Memory B cell (primary cell): Measurements from ENCODE around the gene DBP.
"Not testable (repeated sequence)": the region's sequence is repeated elsewhere in the genome, so short reads cannot be mapped to it uniquely, and the experiment has no call there.

Experiments used
- ATAC-seq: fragments of 150-1000 bp; cut with Tn5 transposase; 2 replicates; pipeline ENCODE4 v1.10.0; 2021; ENCODE audit warnings: low read depth, mild to moderate bottlenecking, moderate library complexity
- DNase-seq, 2 donors: peaks; one replicate each; pipeline ENCODE4 v3.0.0; 2022; ENCODE audit warnings: low spot score in 2 of 2
- H3K27ac Mint-ChIP-seq: one replicate; pipeline ENCODE4 v1.8.0; 2022; ENCODE audit warnings: mild to moderate bottlenecking, moderate library complexity, mixed read lengths
- H3K27me3 Mint-ChIP-seq: one replicate; pipeline ENCODE4 v1.8.0; 2022; ENCODE audit warnings: mixed read lengths
- H3K36me3 Mint-ChIP-seq: one replicate; pipeline ENCODE4 v1.8.0; 2022; ENCODE audit warnings: mild to moderate bottlenecking, mixed read lengths
- H3K4me1 Mint-ChIP-seq: one replicate; pipeline ENCODE4 v1.8.0; 2022; ENCODE audit warnings: mixed read lengths
- H3K4me3 Mint-ChIP-seq: one replicate; pipeline ENCODE4 v1.8.0; 2022; ENCODE audit warnings: mild to moderate bottlenecking, moderate library complexity, mixed read lengths
- H3K9me3 Mint-ChIP-seq: one replicate; pipeline ENCODE4 v1.8.0; 2022; ENCODE audit warnings: mixed read lengths

DBP gene

GRCh38 chr19:48658483-48658882 lies 21.3 kb upstream of the DBP start:
- Mint-ChIP-seq H3K27me3 (no peaks in the 10 kb centered on the region), H3K4me3 (no peak overlapping the region), H3K9me3 (no peaks in the 10 kb centered on the region), H3K4me1 (peaks cover 7% of the 10 kb centered on the region), H3K36me3 (no peaks in the 10 kb centered on the region), H3K27ac (no peak overlapping the region)
- ATAC-seq (no peak), DNase-seq (no peak)

GRCh38 chr19:48657828-48658227 lies 20.6 kb upstream of the DBP start:
- H3K9me3 Mint-ChIP-seq, DNase-seq, H3K27me3 Mint-ChIP-seq, ATAC-seq, H3K4me3 Mint-ChIP-seq, H3K36me3 Mint-ChIP-seq, H3K4me1 Mint-ChIP-seq, H3K27ac Mint-ChIP-seq: not testable (repeated sequence)

- Mint-ChIP-seq H3K9me3 (no peaks in the 10 kb centered on the region), H3K4me1 (peaks cover 12% of the 10 kb centered on the region), H3K4me3 (no peak overlapping the region), H3K36me3 (no peaks in the 10 kb centered on the region), H3K27me3 (no peaks in the 10 kb centered on the region), H3K27ac (no peak overlapping the region)
- ATAC-seq (no peak), DNase-seq (no peak)
These were observed 19.8 kb upstream of the DBP start for GRCh38 chr19:48656840-48657474.

GRCh38 chr19:48654299-48655059 lies 17.3 kb upstream of the DBP start:
- H3K4me1 Mint-ChIP-seq = peaks cover 14% of the 10 kb centered on the region
- H3K9me3 Mint-ChIP-seq = no peaks in the 10 kb centered on the region
- DNase-seq (no peak), ATAC-seq (no peak)
- no peak overlapping the region for H3K27ac Mint-ChIP-seq
- H3K27me3 Mint-ChIP-seq = no peaks in the 10 kb centered on the region
- no peak overlapping the region for H3K4me3 Mint-ChIP-seq
- no peaks in the 10 kb centered on the region for H3K36me3 Mint-ChIP-seq

- Mint-ChIP-seq H3K36me3 (no peaks in the 10 kb centered on the region), H3K4me1 (peaks cover 25% of the 10 kb centered on the region), H3K27me3 (no peaks in the 10 kb centered on the region)
These were observed 14.5 kb upstream of the DBP start for GRCh38 chr19:48651683-48652048.

DNA sequence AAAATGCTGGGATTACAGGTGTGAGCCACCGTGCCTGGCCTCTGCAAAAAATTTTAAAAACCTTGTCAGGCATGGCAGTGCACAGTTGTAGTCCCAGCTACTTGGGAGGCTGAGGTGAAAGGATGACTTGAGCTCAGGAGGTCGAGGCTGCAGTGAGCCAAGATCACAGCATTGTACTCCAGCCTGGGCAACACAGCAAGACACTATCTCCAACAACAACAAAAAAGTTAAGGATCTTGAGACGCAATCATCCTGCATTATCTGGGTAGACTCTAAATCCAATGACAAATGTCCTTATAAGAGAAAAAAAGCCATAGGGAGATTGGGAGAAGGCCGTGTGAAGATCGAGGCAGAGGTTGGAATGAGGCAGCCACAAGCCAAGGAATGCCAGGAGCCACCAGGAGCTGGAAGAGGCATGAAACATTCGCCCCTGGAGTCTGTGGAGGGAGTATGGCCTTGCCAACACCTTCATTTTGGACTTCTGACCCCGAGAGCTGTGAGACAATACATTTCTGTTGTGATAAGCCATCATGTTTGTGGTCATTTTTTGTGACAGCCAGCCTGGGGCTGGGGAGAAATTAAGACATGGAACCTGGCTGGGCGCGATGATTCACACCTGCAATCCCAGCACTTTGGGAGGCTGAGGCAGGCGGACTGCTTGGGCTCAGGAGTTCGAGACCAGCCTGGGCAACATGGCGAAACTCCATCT lies 13.9 kb upstream of the DBP start:
- ATAC-seq (no peak), DNase-seq (no peak)
- Mint-ChIP-seq H3K4me1 (peaks cover 29% of the 10 kb centered on the region), H3K36me3 (no peaks in the 10 kb centered on the region), H3K9me3 (no peaks in the 10 kb centered on the region), H3K27ac (peak overlapping the region; percentile 26), H3K27me3 (no peaks in the 10 kb centered on the region), H3K4me3 (no peak overlapping the region)

More at GRCh38 chr19:48651683-48652048, 14.5 kb upstream of the DBP start:
- no peak for DNase-seq
- ATAC-seq = no peak
- Mint-ChIP-seq H3K4me3 (no peak overlapping the region), H3K9me3 (no peaks in the 10 kb centered on the region), H3K27ac (no peak overlapping the region)

GRCh38 chr19:48648134-48648533 lies 11.0 kb upstream of the DBP start:
- Mint-ChIP-seq H3K9me3 (no peaks in the 10 kb centered on the region), H3K4me3 (peak overlapping the region; percentile 44), H3K27ac (peak overlapping the region; percentile 76), H3K36me3 (no peaks in the 10 kb centered on the region), H3K4me1 (peaks cover 40% of the 10 kb centered on the region), H3K27me3 (no peaks in the 10 kb centered on the region)
- ATAC-seq (no peak), DNase-seq (no peak)

DNA sequence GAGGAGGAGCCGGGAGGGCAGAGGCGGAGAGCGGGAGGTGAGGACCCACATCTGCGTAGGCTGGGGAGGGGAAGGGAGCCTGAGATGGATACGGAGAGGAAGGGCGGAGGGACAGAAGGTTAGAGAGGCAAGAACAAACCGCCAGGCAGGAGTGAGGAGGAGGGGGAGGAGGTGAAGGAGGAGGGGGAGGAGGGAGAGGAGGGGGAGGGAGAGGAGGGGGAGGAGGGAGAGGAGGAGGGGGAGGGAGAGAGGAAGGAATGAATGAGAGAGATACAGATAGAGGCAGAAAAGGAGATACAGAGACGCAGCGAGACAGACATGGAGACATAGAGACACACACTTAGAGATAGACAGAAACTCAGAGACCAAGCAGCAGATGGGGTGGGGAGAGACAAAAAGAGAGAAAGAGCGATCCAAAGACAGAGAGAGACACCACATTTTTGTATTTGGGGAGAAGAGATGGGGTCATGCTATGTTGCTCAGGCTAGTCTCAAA lies 9.6 kb upstream of the DBP start:
- H3K4me3 Mint-ChIP-seq = peak overlapping the region; percentile 97
- H3K36me3 Mint-ChIP-seq = peaks cover 2% of the 10 kb centered on the region
- no peaks in the 10 kb centered on the region for H3K27me3 Mint-ChIP-seq
- H3K27ac Mint-ChIP-seq = peak overlapping the region; percentile 93
- DNase-seq (no peak), ATAC-seq (no peak)
- H3K4me1 Mint-ChIP-seq = peaks cover 38% of the 10 kb centered on the region
- H3K9me3 Mint-ChIP-seq = no peaks in the 10 kb centered on the region

- no peaks in the 10 kb centered on the region for H3K9me3 Mint-ChIP-seq
- ATAC-seq (peak; percentile 77), DNase-seq (peak; percentile 93 to 98)
- H3K4me1 Mint-ChIP-seq = peaks cover 37% of the 10 kb centered on the region
- H3K27ac Mint-ChIP-seq = peak within 1 kb of the TSS; percentile 93
- H3K27me3 Mint-ChIP-seq = no peaks in the 10 kb centered on the region
- peak within 1 kb of the TSS; percentile 97 for H3K4me3 Mint-ChIP-seq
- H3K36me3 Mint-ChIP-seq = peaks cover 3% of the 10 kb centered on the region
These were observed 9.0 kb upstream of the DBP start, which contains the start of gene CA11 for GRCh38 chr19:48646001-48646721. Gene CA11 (minus strand): TSS chr19:48646187. CDS start chr19:48645632, 555 bp downstream.

DNA sequence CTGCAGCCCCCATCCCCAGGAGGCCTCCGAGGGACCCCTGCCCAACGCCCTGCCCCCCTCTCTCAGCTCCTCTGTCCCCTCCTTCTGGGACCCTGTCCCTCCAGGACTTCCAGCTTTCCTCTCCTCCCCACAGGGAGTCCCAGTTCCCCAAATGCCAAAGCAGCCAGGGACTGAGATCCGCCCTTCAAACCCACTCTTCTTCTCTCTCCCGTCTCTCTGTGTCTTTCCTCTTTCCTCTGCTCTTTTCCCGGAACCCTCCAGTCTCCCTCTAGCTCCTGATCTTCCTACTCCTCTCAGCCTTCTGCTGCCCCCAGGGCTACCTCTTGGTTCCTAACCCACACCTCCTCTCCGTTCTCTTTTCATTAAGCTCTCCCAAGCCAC lies 8.4 kb upstream of the DBP start:
- Mint-ChIP-seq H3K27ac (peak overlapping the region; percentile 93), H3K4me3 (peak overlapping the region; percentile 97), H3K36me3 (peaks cover 3% of the 10 kb centered on the region), H3K27me3 (no peaks in the 10 kb centered on the region), H3K9me3 (no peaks in the 10 kb centered on the region), H3K4me1 (peaks cover 35% of the 10 kb centered on the region)
- DNase-seq (no peak), ATAC-seq (no peak)

- no peaks in the 10 kb centered on the region for H3K27me3 Mint-ChIP-seq
- H3K36me3 Mint-ChIP-seq = peaks cover 4% of the 10 kb centered on the region
- H3K9me3 Mint-ChIP-seq = no peaks in the 10 kb centered on the region
- H3K4me1 Mint-ChIP-seq = peaks cover 36% of the 10 kb centered on the region
- peak overlapping the region; percentile 97 for H3K4me3 Mint-ChIP-seq
- DNase-seq = peak; percentile 73 to 75
- ATAC-seq = peak; percentile 62
- peak overlapping the region; percentile 93 for H3K27ac Mint-ChIP-seq
These were observed 7.8 kb upstream of the DBP start for GRCh38 chr19:48644839-48645619.

DNA sequence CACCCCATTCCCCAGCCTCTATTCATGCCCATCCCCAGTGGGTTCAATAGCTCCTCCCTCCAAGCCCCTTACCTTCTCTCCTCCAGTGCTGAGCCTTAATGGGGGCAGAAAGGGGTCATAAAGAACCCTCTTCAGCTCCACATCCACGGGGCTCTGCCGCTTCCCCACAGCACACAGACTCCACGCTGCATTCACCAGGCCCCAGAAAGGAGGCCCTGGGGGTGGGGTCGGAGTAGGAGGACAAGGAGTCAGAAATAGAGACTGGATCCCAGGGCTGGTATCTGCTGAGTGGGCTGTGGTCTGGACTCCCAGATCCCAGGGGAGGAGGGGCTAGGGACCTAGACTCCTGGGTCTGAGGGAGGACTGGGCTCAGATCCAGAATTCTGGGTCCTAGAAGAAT lies 7.2 kb upstream of the DBP start:
- DNase-seq = no peak
- peak overlapping the region; percentile 11 for H3K4me3 Mint-ChIP-seq

DNA sequence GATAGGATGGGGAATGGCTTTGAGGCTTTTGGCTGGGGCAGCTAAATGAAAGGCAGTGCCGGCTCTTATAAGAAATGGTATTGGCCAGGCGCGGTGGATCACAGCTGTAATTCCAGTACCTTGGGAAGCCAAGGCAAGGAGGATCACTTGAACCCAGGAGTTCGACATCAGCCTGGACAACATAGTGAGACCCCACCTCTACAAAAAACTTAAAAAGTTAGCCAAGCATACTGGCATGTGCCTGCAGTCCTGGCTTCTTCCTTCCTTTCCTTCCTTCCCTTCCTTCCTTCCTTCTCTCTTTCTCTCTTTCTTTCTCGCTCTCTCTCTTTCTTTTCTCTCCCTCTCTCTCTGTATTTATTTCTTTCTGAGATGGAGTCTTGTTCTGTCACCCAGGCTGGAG lies 5.7 kb upstream of the DBP start:
- DNase-seq (no peak), ATAC-seq (no peak)
- Mint-ChIP-seq H3K9me3 (peaks cover 3% of the 10 kb centered on the region), H3K36me3 (peaks cover 10% of the 10 kb centered on the region), H3K4me3 (no peak overlapping the region), H3K27me3 (no peaks in the 10 kb centered on the region), H3K4me1 (peaks cover 45% of the 10 kb centered on the region), H3K27ac (no peak overlapping the region)

More for the DNA sequence above, 7.2 kb upstream of the DBP start:
- peaks cover 5% of the 10 kb centered on the region for H3K36me3 Mint-ChIP-seq
- ATAC-seq = no peak
- H3K4me1 Mint-ChIP-seq = peaks cover 37% of the 10 kb centered on the region
- H3K27me3 Mint-ChIP-seq = no peaks in the 10 kb centered on the region
- no peaks in the 10 kb centered on the region for H3K9me3 Mint-ChIP-seq
- no peak overlapping the region for H3K27ac Mint-ChIP-seq
